WTC11 (cell line): ENCODE results near the gene SPINK8. TPM values are rescaled to one million over a fixed set of nuclear protein-coding genes. Genes with fewer than 3 reads are reported as not detected.
A peak's percentile ranks its signal among the peaks of the same experiment; 100 is the strongest.

ENCODE experiments used
- ATAC-seq: fragments of 200-7000 bp; cut with Tn5 transposase; 2 replicates; pipeline ENCODE4 v1.10.0; 2021; ENCODE audit warnings: mild to moderate bottlenecking, moderate library complexity
- CTCF ChIA-PET: fragments of 300-600 bp; sonication (Branson Sonifier 250); formaldehyde crosslinking; loops from one replicate; lab custom pipeline; 2021; ENCODE audit warnings: antibody characterized with exemption; lab: Charles Lee
- POLR2A ChIA-PET: fragments of 350-600 bp; sonication (Branson Sonifier 250); formaldehyde crosslinking; loops from one replicate; lab custom pipeline; 2021; ENCODE audit warnings: antibody characterized with exemption; lab: Charles Lee
- DNase-seq: peaks from one replicate; pipeline ENCODE4 v3.0.0; 2021; ENCODE audit warnings: low spot score
- H3K27ac Mint-ChIP-seq: 2 replicates; pipeline ENCODE4 v1.8.0; 2021; ENCODE audit warnings: mixed read lengths
- H3K27me3 Mint-ChIP-seq: 2 replicates; pipeline ENCODE4 v1.8.0; 2021; ENCODE audit warnings: low read depth, mild to moderate bottlenecking, moderate library complexity, mixed read lengths
- H3K36me3 Mint-ChIP-seq: 2 replicates; pipeline ENCODE4 v1.8.0; 2021; ENCODE audit warnings: mixed read lengths
- H3K4me1 Mint-ChIP-seq: 2 replicates; pipeline ENCODE4 v1.8.0; 2022; ENCODE audit warnings: mixed read lengths
- H3K4me3 Mint-ChIP-seq: 2 replicates; pipeline ENCODE4 v1.8.0; 2021; ENCODE audit warnings: mild to moderate bottlenecking, moderate library complexity, mixed read lengths
- H3K9me3 Mint-ChIP-seq: 2 replicates; pipeline ENCODE4 v1.8.0; 2021; ENCODE audit warnings: mixed read lengths
- ARID4B ChIP-seq: sonication (generic); formaldehyde crosslinking; IDR thresholded peaks from 2 replicates; pipeline ENCODE4 v1.8.0; 2023; ENCODE audit warnings: missing genetic modification reagents, mild to moderate bottlenecking, borderline replicate concordance
- ERG ChIP-seq: fragments of 250-450 bp; sonication (Bioruptor Pico); IDR thresholded peaks from 2 replicates; pipeline ENCODE4 v1.8.0; 2021; ENCODE audit warnings: mild to moderate bottlenecking
- FOXJ3 ChIP-seq: sonication (generic); formaldehyde crosslinking; IDR thresholded peaks from 2 replicates; pipeline ENCODE4 v1.9.0; 2021; ENCODE audit warnings: missing genetic modification reagents, mild to moderate bottlenecking, borderline replicate concordance
- IRF2 ChIP-seq: sonication (generic); formaldehyde crosslinking; IDR thresholded peaks from 2 replicates; pipeline ENCODE4 v1.8.0; 2022; ENCODE audit warnings: low read depth, missing genetic modification reagents, borderline replicate concordance
- KAT7 ChIP-seq: sonication (generic); formaldehyde crosslinking; IDR thresholded peaks from 2 replicates; pipeline ENCODE4 v1.8.1; 2023; ENCODE audit warnings: missing genetic modification reagents, mild to moderate bottlenecking, borderline replicate concordance
- MLX ChIP-seq: sonication (generic); formaldehyde crosslinking; IDR thresholded peaks from 2 replicates; pipeline ENCODE4 v1.8.1; 2023; ENCODE audit warnings: mild to moderate bottlenecking, missing genetic modification reagents, moderate library complexity
- MYBL2 ChIP-seq: sonication (generic); formaldehyde crosslinking; IDR thresholded peaks from 2 replicates; pipeline ENCODE4 v1.8.1; 2023; ENCODE audit warnings: mild to moderate bottlenecking, moderate library complexity, missing genetic modification reagents
- NFE2L1 ChIP-seq: sonication (generic); formaldehyde crosslinking; IDR thresholded peaks from 2 replicates; pipeline ENCODE4 v1.8.1; 2023; ENCODE audit warnings: missing genetic modification reagents
- NR1H2 ChIP-seq: sonication (generic); formaldehyde crosslinking; IDR thresholded peaks from 2 replicates; pipeline ENCODE4 v1.9.0; 2021; ENCODE audit warnings: mild to moderate bottlenecking, moderate library complexity, missing genetic modification reagents
- SOX15 ChIP-seq: fragments of 250-450 bp; sonication (Bioruptor Pico); IDR thresholded peaks from 2 replicates; pipeline ENCODE4 v1.9.0; 2021; ENCODE audit warnings: mild to moderate bottlenecking
- TCF7 ChIP-seq: sonication (generic); formaldehyde crosslinking; IDR thresholded peaks from 2 replicates; pipeline ENCODE4 v1.8.0; 2022; ENCODE audit warnings: mild to moderate bottlenecking, low read depth, missing genetic modification reagents, moderate library complexity
- ZBTB21 ChIP-seq: sonication (generic); formaldehyde crosslinking; IDR thresholded peaks from 2 replicates; pipeline ENCODE4 v1.8.1; 2023; ENCODE audit warnings: mild to moderate bottlenecking, missing genetic modification reagents, borderline replicate concordance
- ZNF121 ChIP-seq: sonication (generic); formaldehyde crosslinking; IDR thresholded peaks from 2 replicates; pipeline ENCODE4 v1.8.0; 2023; ENCODE audit warnings: missing genetic modification reagents
- ZNF281 ChIP-seq: sonication (generic); formaldehyde crosslinking; IDR thresholded peaks from 2 replicates; pipeline ENCODE4 v1.8.0; 2023; ENCODE audit warnings: mild to moderate bottlenecking, missing genetic modification reagents
- ZNF532 ChIP-seq: fragments of 250-450 bp; sonication (Bioruptor Pico); IDR thresholded peaks from 2 replicates; pipeline ENCODE4 v1.9.0; 2021; ENCODE audit warnings: mild to moderate bottlenecking, borderline replicate concordance
- ZSCAN18 ChIP-seq: fragments of 250-450 bp; sonication (Bioruptor Pico); IDR thresholded peaks from 2 replicates; pipeline ENCODE4 v2.1.2; 2022; ENCODE audit warnings: mild to moderate bottlenecking, moderate library complexity
- total RNA-seq: library from RNA; stranded (reverse); gene quantifications from 3 replicates; pipeline ENCODE4 v1.2.3, GENCODE V29; 2021

Gene SPINK8
- total RNA-seq, 1 experiment from 2014 or later: not detected

GRCh38 chr3:48371651-48372376 lies 38.4 kb upstream of the SPINK8 start, which contains the start of gene FBXW12:
TSS of gene FBXW12 (plus strand) at chr3:48372219. CDS start at chr3:48372768, 549 bp downstream.
- peak within 1 kb of the TSS; percentile 2; the same call in 1 of the 2 replicates for H3K27ac Mint-ChIP-seq
- peaks cover 16% of the 10 kb centered on the region for H3K4me1 Mint-ChIP-seq
- ChIA-PET CTCF (interaction anchor here (1.0 to 2.8 kb wide), 3 partner anchors 29 to 177 kb away, joined by 6 to 12 read pairs (median 7); no protein-coding TSS in a partner anchor), POLR2A (no interaction called here)
- no peaks in the 10 kb centered on the region; the same call in 1 of the 2 replicates for H3K27me3 Mint-ChIP-seq
- no peaks in the 10 kb centered on the region for H3K9me3 Mint-ChIP-seq
- H3K4me3 Mint-ChIP-seq: no peak within 1 kb of the TSS
- no peak for TF ChIP-seq NR1H2 (CRISPR knock-in tag)
- TF ChIP-seq ARID4B (CRISPR knock-in tag): no peak
- TF ChIP-seq IRF2: no peak
- TF ChIP-seq ERG (CRISPR knock-in tag): no peak
- TF ChIP-seq TCF7: no peak
- TF ChIP-seq MLX (CRISPR knock-in tag): no peak
- TF ChIP-seq ZNF281 (CRISPR knock-in tag): no peak
- no peak for TF ChIP-seq MYBL2
- TF ChIP-seq ZSCAN18 (CRISPR knock-in tag): no peak
- no peak for TF ChIP-seq SOX15 (CRISPR knock-in tag)
- no peak for TF ChIP-seq NFE2L1 (CRISPR knock-in tag)
- TF ChIP-seq ZBTB21 (CRISPR knock-in tag): no peak
- TF ChIP-seq KAT7 (CRISPR knock-in tag): no peak
- TF ChIP-seq ZNF121 (CRISPR knock-in tag): no peak
- no peak for TF ChIP-seq FOXJ3 (CRISPR knock-in tag)
- no peak for TF ChIP-seq ZNF532 (CRISPR knock-in tag)
- no peak for ATAC-seq
- DNase-seq: no peak
- H3K36me3 Mint-ChIP-seq: no peaks in the 10 kb centered on the region; the same call in 1 of the 2 replicates
